PC-9 (cell line): Measurements from ENCODE around the gene AASS. TPM values are rescaled to one million over a fixed set of nuclear protein-coding genes. Genes with fewer than 3 reads are reported as not detected.

Source experiments
- BruUV-seq: library from RNA; stranded (reverse); fragments of 400-500 nt; replicated peaks from 2 replicates; lab custom pipeline; 2021; lab: Mats Ljungman, UMichigan
- CTCF ChIA-PET: fragments of 300-600 bp; sonication (Branson Sonifier 250); formaldehyde crosslinking; loops from one replicate; lab custom pipeline; 2022; ENCODE audit warnings: antibody characterized with exemption; lab: Charles Lee
- POLR2A ChIA-PET: fragments of 300-600 bp; sonication (Branson Sonifier 250); formaldehyde crosslinking; loops from one replicate; lab custom pipeline; 2022; ENCODE audit warnings: antibody characterized with exemption; ENCODE audit not compliant: unreplicated experiment; lab: Charles Lee
- DNase-seq, 2 experiments: peaks; one replicate each; pipeline versions ENCODE4 v3.0.0 to v3.0.0-alpha.2; 2015 to 2022; ENCODE audit warnings: mixed read lengths in 1 of 2
- H2AFZ ChIP-seq: fragments of 200-600 bp; sonication (generic); 2 replicates; pipeline ENCODE4 v1.8.1; 2017; ENCODE audit warnings: antibody characterized with exemption
- H3F3A ChIP-seq: fragments of 200-600 bp; sonication (generic); 2 replicates; pipeline ENCODE4 v1.8.1; 2017; ENCODE audit warnings: antibody characterized with exemption, mild to moderate bottlenecking, low read depth; ENCODE audit not compliant: insufficient read depth
- H3K27ac ChIP-seq: fragments of 200-600 bp; sonication (generic); 2 replicates; pipeline ENCODE4 v1.6.1; 2016; ENCODE audit warnings: mixed run types
- H3K27me3 ChIP-seq: fragments of 200-600 bp; sonication (generic); 2 replicates; pipeline ENCODE4 v1.6.1; 2016; ENCODE audit warnings: low read depth, mixed run types; ENCODE audit not compliant: insufficient read depth
- H3K36me3 ChIP-seq: fragments of 200-600 bp; sonication (generic); 2 replicates; pipeline ENCODE4 v1.6.1; 2016; ENCODE audit warnings: low read depth, mixed run types
- H3K4me1 ChIP-seq: fragments of 200-600 bp; sonication (generic); replicated peaks from 2 replicates; pipeline ENCODE4 v1.6.1; 2016; ENCODE audit warnings: mixed run types; ENCODE audit not compliant: insufficient read depth
- H3K4me2 ChIP-seq: fragments of 200-600 bp; sonication (generic); 2 replicates; pipeline ENCODE4 v1.6.1; 2017; ENCODE audit warnings: mixed run types
- H3K4me3 ChIP-seq: fragments of 200-600 bp; sonication (generic); 2 replicates; pipeline ENCODE4 v1.6.1; 2016; ENCODE audit warnings: mixed run types
- H3K79me2 ChIP-seq: fragments of 200-600 bp; sonication (generic); 2 replicates; pipeline ENCODE4 v1.6.1; 2017; ENCODE audit warnings: low read depth, mixed run types
- H3K9me2 ChIP-seq: fragments of 200-600 bp; sonication (generic); 2 replicates; pipeline ENCODE4 v1.8.1; 2017; ENCODE audit warnings: mild to moderate bottlenecking; ENCODE audit not compliant: insufficient read depth
- H3K9me3 ChIP-seq: fragments of 200-600 bp; sonication (generic); 2 replicates; pipeline ENCODE4 v1.8.1; 2016; ENCODE audit warnings: low read depth; ENCODE audit not compliant: insufficient read depth
- H4K20me1 ChIP-seq: fragments of 200-600 bp; sonication (generic); 2 replicates; pipeline ENCODE4 v1.8.1; 2017; ENCODE audit not compliant: insufficient read depth
- EZH2 ChIP-seq: fragments of 200-600 bp; sonication (generic); IDR thresholded peaks from 2 replicates; pipeline ENCODE4 v1.8.0; 2017; ENCODE audit warnings: antibody characterized with exemption, low read depth
- intact Hi-C: fragments of 100-400 bp; cut with micrococcal nuclease; formaldehyde crosslinking; loops from one replicate; pipeline ENCODE4 v1.10.0; 2022; ENCODE audit not compliant: unreplicated experiment
- total RNA-seq: library from RNA; stranded (reverse); gene quantifications from 2 replicates; pipeline ENCODE4 v1.2.3, GENCODE V29; 2021
- TF ChIP-seq, protein P1 (sequence below): fragments of 200-600 bp; sonication (generic); conservative IDR thresholded peaks from 2 replicates; pipeline ENCODE4 v1.6.1; 2017; ENCODE audit warnings: mixed run types, antibody characterized with exemption, mild to moderate bottlenecking, moderate library complexity

The AASS gene
- total RNA-seq, 1 experiment from 2014 or later: 8.5 TPM

DNA sequence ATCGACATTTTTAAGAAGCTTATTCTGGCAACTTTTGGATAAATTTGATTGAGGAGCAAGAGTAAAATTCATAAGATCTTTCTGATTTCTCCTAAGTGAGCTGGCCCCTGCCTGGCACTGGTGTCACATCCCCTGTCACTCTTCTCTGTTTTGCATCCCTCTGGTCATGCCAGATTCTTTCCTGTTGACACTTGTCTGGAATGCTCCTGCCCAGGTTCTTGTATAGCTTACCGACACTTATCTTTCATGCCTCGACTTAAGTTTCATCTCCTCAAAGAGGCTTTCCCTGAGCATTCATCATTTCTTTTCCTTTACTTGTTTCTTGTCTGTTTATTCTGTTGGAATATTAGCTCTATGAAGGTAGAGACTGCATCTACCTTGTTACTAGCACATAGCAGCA lies 22.2 kb upstream of the AASS start:
- H3F3A ChIP-seq: peaks cover 5% of the 10 kb centered on the region; the same call in 1 of the 2 replicates
- no peaks in the 10 kb centered on the region for H3K79me2 ChIP-seq
- BruUV-seq: no TSS peak
- no peak overlapping the region for H3K27ac ChIP-seq
- POLR2A ChIA-PET: interaction anchor here (0.5 to 0.7 kb wide), 2 partner anchors 128 to 319 kb away, joined by 6 to 8 read pairs; no protein-coding TSS in a partner anchor
- H3K4me2 ChIP-seq: peak overlapping the region; percentile 25; the same call in 1 of the 2 replicates
- H3K9me2 ChIP-seq: no peaks in the 10 kb centered on the region
- no peak overlapping the region for H2AFZ ChIP-seq
- TF ChIP-seq EZH2: no peak
- TF ChIP-seq, protein P1, sequence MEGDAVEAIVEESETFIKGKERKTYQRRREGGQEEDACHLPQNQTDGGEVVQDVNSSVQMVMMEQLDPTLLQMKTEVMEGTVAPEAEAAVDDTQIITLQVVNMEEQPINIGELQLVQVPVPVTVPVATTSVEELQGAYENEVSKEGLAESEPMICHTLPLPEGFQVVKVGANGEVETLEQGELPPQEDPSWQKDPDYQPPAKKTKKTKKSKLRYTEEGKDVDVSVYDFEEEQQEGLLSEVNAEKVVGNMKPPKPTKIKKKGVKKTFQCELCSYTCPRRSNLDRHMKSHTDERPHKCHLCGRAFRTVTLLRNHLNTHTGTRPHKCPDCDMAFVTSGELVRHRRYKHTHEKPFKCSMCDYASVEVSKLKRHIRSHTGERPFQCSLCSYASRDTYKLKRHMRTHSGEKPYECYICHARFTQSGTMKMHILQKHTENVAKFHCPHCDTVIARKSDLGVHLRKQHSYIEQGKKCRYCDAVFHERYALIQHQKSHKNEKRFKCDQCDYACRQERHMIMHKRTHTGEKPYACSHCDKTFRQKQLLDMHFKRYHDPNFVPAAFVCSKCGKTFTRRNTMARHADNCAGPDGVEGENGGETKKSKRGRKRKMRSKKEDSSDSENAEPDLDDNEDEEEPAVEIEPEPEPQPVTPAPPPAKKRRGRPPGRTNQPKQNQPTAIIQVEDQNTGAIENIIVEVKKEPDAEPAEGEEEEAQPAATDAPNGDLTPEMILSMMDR: no peak
- H3K4me3 ChIP-seq: no peak overlapping the region
- no peaks in the 10 kb centered on the region for H3K36me3 ChIP-seq
- peak in 1 of 2 experiments; percentile 29 for DNase-seq
- H4K20me1 ChIP-seq: no peaks in the 10 kb centered on the region
- H3K27me3 ChIP-seq: no peaks in the 10 kb centered on the region
- intact Hi-C loops: no loop called here
- no peaks in the 10 kb centered on the region for H3K9me3 ChIP-seq
- CTCF ChIA-PET: interaction anchor here (0.6 kb wide), 3 partner anchors 151 to 770 kb away, joined by 3 to 4 read pairs (median 3); no protein-coding TSS in a partner anchor
- H3K4me1 ChIP-seq: peaks cover 11% of the 10 kb centered on the region

DNA sequence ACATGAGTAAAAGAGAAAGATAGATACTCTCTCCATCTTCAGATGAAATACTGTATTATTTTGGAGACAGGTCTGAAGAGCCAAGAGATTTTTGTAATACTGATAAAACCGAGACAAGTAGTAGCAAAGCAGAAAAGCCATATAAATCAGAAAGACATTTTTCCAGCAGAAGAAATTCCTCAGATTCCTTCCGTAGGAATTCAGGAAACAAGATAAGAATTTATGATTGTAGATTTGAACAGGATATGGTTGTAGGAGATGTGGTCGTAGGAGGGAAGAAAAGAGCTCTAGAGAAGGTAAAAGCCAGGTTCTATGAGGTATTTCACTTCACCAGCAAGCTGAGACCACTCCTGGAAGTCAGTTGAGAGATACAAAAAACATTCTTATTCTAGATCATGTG lies 17.6 kb upstream of the AASS start:
- ChIA-PET POLR2A (interaction anchor here (0.6 kb wide), 1 partner anchor 1238 kb away, joined by 5 read pairs; no protein-coding TSS in a partner anchor), CTCF (no interaction called here)
- Histone ChIP-seq H3K9me3 (no peaks in the 10 kb centered on the region), H3K9me2 (no peaks in the 10 kb centered on the region), H3K4me3 (no peak overlapping the region), H3K36me3 (no peaks in the 10 kb centered on the region), H3K27ac (no peak overlapping the region), H3K27me3 (no peaks in the 10 kb centered on the region), H3K79me2 (no peaks in the 10 kb centered on the region), H4K20me1 (no peaks in the 10 kb centered on the region), H2AFZ (no peak overlapping the region), H3K4me1 (peaks cover 7% of the 10 kb centered on the region), H3F3A (no peaks in the 10 kb centered on the region), H3K4me2 (no peak overlapping the region)
- no TSS peak for BruUV-seq
- DNase-seq: no peak
- intact Hi-C loops: no loop called here
- TF ChIP-seq, protein P1: no peak
- TF ChIP-seq EZH2: no peak

DNA sequence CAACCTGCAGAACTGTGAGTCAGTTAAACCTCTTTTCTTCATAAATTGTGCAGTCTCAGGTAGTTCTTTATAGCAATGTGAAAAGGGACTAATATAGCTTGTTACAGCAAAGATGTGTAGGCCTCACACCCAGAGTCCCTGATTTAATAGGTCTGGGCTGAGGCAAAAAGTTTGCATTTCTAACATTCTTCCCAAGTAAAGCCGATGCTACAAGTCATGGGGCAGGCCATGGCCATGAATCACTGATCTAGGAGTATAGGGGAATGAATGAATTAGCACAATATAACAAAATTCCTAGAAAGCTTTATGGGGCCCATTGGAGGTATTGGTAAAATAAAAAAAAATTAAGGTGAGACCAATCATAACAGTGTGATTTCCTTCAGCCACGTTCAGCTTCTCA lies 11.5 kb upstream of the AASS start:
- no TSS peak for BruUV-seq
- intact Hi-C loops: no loop called here
- Histone ChIP-seq H3K4me2 (no peak overlapping the region), H3K79me2 (no peaks in the 10 kb centered on the region), H3K4me3 (no peak overlapping the region), H3K27me3 (no peaks in the 10 kb centered on the region), H3K4me1 (no peaks in the 10 kb centered on the region), H3K27ac (no peak overlapping the region), H3K36me3 (no peaks in the 10 kb centered on the region), H3F3A (no peaks in the 10 kb centered on the region), H4K20me1 (no peaks in the 10 kb centered on the region), H2AFZ (no peak overlapping the region), H3K9me3 (no peaks in the 10 kb centered on the region), H3K9me2 (no peaks in the 10 kb centered on the region)
- ChIA-PET CTCF (no interaction called here), POLR2A (no interaction called here)
- TF ChIP-seq EZH2: no peak
- DNase-seq: no peak

DNA sequence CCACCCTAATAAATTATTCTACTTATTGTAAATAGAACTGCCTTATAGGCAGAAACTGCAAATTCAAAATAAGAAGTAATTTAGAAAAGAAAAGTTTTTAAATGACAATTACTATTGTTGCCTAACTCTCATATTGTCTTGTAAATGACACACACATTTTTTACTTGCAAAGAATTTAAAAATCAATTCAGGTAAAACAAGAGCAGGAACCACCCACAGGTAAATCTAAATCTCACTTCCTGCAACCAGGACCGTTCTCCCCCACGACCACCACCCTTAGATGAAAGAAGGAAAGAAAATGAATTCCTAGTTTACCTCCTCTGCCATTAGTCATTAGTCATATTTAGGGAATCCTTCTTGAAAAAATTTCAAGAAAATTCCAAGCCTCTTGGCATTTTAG lies 4.8 kb upstream of the AASS start:
- TF ChIP-seq, protein P1: no peak
- no peak for TF ChIP-seq EZH2
- H3K9me2 ChIP-seq: no peaks in the 10 kb centered on the region
- no TSS peak for BruUV-seq
- no peak overlapping the region for H3K4me2 ChIP-seq
- ChIA-PET CTCF (no interaction called here), POLR2A (no interaction called here)
- intact Hi-C loops: no loop called here
- H3K79me2 ChIP-seq: no peaks in the 10 kb centered on the region
- H3K27me3 ChIP-seq: no peaks in the 10 kb centered on the region
- DNase-seq: no peak
- H3K4me3 ChIP-seq: no peak overlapping the region
- H2AFZ ChIP-seq: no peak overlapping the region
- H3K9me3 ChIP-seq: no peaks in the 10 kb centered on the region
- H3K27ac ChIP-seq: no peak overlapping the region
- H3F3A ChIP-seq: no peaks in the 10 kb centered on the region
- peaks cover 6% of the 10 kb centered on the region; the same call in 1 of the 2 replicates for H3K4me1 ChIP-seq
- H4K20me1 ChIP-seq: no peaks in the 10 kb centered on the region
- H3K36me3 ChIP-seq: no peaks in the 10 kb centered on the region
